ENCODE measurements around the gene HOXA3.

DNA sequence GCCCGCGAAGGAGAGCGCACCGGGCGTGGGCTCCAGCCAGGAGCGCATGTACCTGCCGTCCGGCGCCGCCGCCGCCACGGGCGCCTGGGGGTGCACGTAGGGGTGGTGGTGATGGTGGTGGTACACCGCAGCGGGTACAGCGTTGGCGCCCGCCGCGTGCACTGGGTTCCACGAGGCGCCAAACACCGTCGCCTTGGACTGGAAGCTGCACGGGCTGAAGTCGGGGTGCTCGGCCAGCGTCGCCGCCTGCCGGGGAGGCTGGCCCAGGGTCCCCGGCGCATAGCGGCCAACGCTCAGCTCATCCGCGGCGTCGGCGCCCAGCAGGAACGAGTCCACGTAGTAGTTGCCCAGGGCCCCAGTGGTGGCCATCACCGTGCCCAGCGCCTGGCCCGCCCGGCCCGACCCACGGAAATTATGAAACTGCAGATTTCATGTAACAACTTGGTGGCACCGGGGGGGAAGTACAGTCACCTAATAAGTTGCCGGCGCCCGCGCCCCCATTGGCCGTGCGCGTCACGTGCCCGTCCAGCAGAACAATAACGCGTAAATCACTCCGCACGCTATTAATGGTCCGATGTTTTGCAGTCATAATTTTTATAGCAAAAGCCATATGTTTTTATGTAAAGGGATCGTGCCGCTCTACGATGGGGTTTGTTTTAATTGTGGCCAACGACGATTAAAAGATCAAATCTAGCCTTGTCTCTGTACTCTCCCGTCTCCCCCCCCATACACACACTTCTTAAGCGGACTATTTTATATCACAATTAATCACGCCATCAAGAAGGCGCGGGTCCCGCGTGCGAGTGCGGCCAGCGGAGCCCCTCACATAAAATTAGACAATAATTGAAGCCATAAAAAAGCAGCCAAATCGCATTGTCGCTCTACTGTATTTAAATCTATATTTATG, 13.0 kb upstream of the HOXA3 start, which contains the start of gene HOXA9:
- TF ChIP-seq, protein P1, sequence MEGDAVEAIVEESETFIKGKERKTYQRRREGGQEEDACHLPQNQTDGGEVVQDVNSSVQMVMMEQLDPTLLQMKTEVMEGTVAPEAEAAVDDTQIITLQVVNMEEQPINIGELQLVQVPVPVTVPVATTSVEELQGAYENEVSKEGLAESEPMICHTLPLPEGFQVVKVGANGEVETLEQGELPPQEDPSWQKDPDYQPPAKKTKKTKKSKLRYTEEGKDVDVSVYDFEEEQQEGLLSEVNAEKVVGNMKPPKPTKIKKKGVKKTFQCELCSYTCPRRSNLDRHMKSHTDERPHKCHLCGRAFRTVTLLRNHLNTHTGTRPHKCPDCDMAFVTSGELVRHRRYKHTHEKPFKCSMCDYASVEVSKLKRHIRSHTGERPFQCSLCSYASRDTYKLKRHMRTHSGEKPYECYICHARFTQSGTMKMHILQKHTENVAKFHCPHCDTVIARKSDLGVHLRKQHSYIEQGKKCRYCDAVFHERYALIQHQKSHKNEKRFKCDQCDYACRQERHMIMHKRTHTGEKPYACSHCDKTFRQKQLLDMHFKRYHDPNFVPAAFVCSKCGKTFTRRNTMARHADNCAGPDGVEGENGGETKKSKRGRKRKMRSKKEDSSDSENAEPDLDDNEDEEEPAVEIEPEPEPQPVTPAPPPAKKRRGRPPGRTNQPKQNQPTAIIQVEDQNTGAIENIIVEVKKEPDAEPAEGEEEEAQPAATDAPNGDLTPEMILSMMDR (IDR thresholded peaks at IDR 0.05), result no peak
- no peak for TF ChIP-seq POLR2A (IDR thresholded peaks at IDR 0.05)
- TF ChIP-seq POLR2AphosphoS5 (IDR thresholded peaks at IDR 0.05), result no peak
- no peak for TF ChIP-seq EP300 (IDR thresholded peaks at IDR 0.05)

Measured in gastroesophageal sphincter (tissue), 3 donors.